Islet precursor cell (in vitro differentiated cells): ENCODE results near the gene MTMR12.

Source experiments
- DNase-seq: peaks from one replicate; pipeline ENCODE4 v3.0.0-alpha.2; 2018

The MTMR12 gene

GRCh38 chr5:32312595-32313332, at the start of gene MTMR12:
Gene MTMR12, minus strand, starts transcription at chr5:32312939. Its CDS starts 101 bp downstream, at chr5:32312838.
- DNase-seq = peak; percentile 100

GRCh38 chr5:32362527-32362926, 49.8 kb upstream of the MTMR12 start:
- no peak for DNase-seq

GRCh38 chr5:32360906-32361305, 48.2 kb upstream of the MTMR12 start:
- DNase-seq = no peak

- DNase-seq = no peak
Measured at GRCh38 chr5:32358611-32359010, 45.9 kb upstream of the MTMR12 start.

- no peak for DNase-seq
Measured at GRCh38 chr5:32357658-32358057, 44.9 kb upstream of the MTMR12 start.

- no peak for DNase-seq
Measured at GRCh38 chr5:32355686-32356085, 42.9 kb upstream of the MTMR12 start.

- no peak for DNase-seq
Measured at GRCh38 chr5:32353420-32353819, 40.7 kb upstream of the MTMR12 start.

- DNase-seq = no peak
Measured at GRCh38 chr5:32352685-32353084, 39.9 kb upstream of the MTMR12 start.

- DNase-seq = no peak
Measured at GRCh38 chr5:32346869-32347268, 34.1 kb upstream of the MTMR12 start.

GRCh38 chr5:32343058-32343672, 30.4 kb upstream of the MTMR12 start:
- no peak for DNase-seq

GRCh38 chr5:32342656-32343055, 29.9 kb upstream of the MTMR12 start:
- DNase-seq = no peak

GRCh38 chr5:32339878-32340277, 27.1 kb upstream of the MTMR12 start:
- no peak for DNase-seq

GRCh38 chr5:32339198-32339597, 26.5 kb upstream of the MTMR12 start:
- DNase-seq = no peak

GRCh38 chr5:32332966-32333365, 20.2 kb upstream of the MTMR12 start:
- no peak for DNase-seq

- DNase-seq = no peak
Measured at GRCh38 chr5:32332361-32332760, 19.6 kb upstream of the MTMR12 start.

GRCh38 chr5:32331935-32332274, 19.2 kb upstream of the MTMR12 start:
- no peak for DNase-seq

GRCh38 chr5:32331217-32331934, 18.6 kb upstream of the MTMR12 start:
- DNase-seq = peak; percentile 77

- DNase-seq = no peak
Measured at GRCh38 chr5:32330126-32330971, 17.6 kb upstream of the MTMR12 start.

GRCh38 chr5:32329395-32329834, 16.7 kb upstream of the MTMR12 start:
- DNase-seq = peak; percentile 83

- DNase-seq = no peak
Measured at GRCh38 chr5:32326216-32326772, 13.6 kb upstream of the MTMR12 start.

- no peak for DNase-seq
Measured at GRCh38 chr5:32325616-32326015, 12.9 kb upstream of the MTMR12 start.

- DNase-seq = no peak
Measured at GRCh38 chr5:32325062-32325461, 12.3 kb upstream of the MTMR12 start.

GRCh38 chr5:32323741-32324140, 11.0 kb upstream of the MTMR12 start:
- DNase-seq = no peak
